ENCODE measurements around the gene SENP2.
"Not testable (repeated sequence)": the region's sequence is repeated elsewhere in the genome, so short reads cannot be mapped to it uniquely, and the experiment has no call there.

The SENP2 gene

GRCh38 chr3:185555101-185555501 is 31.0 kb upstream of the SENP2 start:
- TF ChIP-seq CTCF (IDR thresholded peaks at IDR 0.05; ENCODE audit: low read depth, low read length): no peak

GRCh38 chr3:185555860-185556347 is 30.2 kb upstream of the SENP2 start:
- no peak overlapping the region for H3K4me3 ChIP-seq (ENCODE audit: low read depth, low read length)
- no peak for TF ChIP-seq CTCF (IDR thresholded peaks at IDR 0.05; ENCODE audit: low read depth, low read length)

More at GRCh38 chr3:185555101-185555501, 31.0 kb upstream of the SENP2 start:
- no peak overlapping the region for H3K4me3 ChIP-seq (ENCODE audit: low read depth, low read length)

GRCh38 chr3:185556640-185557039 is 29.5 kb upstream of the SENP2 start:
- not testable (repeated sequence) for H3K4me3 ChIP-seq (ENCODE audit: low read depth, low read length)

GRCh38 chr3:185558395-185558794 is 27.7 kb upstream of the SENP2 start:
- no peak overlapping the region for H3K4me3 ChIP-seq (ENCODE audit: low read depth, low read length)
- TF ChIP-seq CTCF (IDR thresholded peaks at IDR 0.05; ENCODE audit: low read depth, low read length): no peak

- no peak for TF ChIP-seq CTCF (IDR thresholded peaks at IDR 0.05; ENCODE audit: low read depth, low read length)
- no peak overlapping the region for H3K4me3 ChIP-seq (ENCODE audit: low read depth, low read length)
Measured at GRCh38 chr3:185559706-185560090, 26.4 kb upstream of the SENP2 start.

GRCh38 chr3:185560676-185561075 is 25.4 kb upstream of the SENP2 start:
- TF ChIP-seq CTCF (IDR thresholded peaks at IDR 0.05; ENCODE audit: low read depth, low read length): no peak
- H3K4me3 ChIP-seq (ENCODE audit: low read depth, low read length): no peak overlapping the region

- no peak for TF ChIP-seq CTCF (IDR thresholded peaks at IDR 0.05; ENCODE audit: low read depth, low read length)
- H3K4me3 ChIP-seq (ENCODE audit: low read depth, low read length): no peak overlapping the region
Measured at GRCh38 chr3:185561374-185561943, 24.6 kb upstream of the SENP2 start.

GRCh38 chr3:185561958-185562357 is 24.1 kb upstream of the SENP2 start:
- no peak for TF ChIP-seq CTCF (IDR thresholded peaks at IDR 0.05; ENCODE audit: low read depth, low read length)
- H3K4me3 ChIP-seq (ENCODE audit: low read depth, low read length): no peak overlapping the region
